GM10248 (cell line): ENCODE measurements around the gene PNO1.
"Not testable (repeated sequence)": the region's sequence is repeated elsewhere in the genome, so short reads cannot be mapped to it uniquely, and the experiment has no call there.

Source experiments
- CTCF ChIA-PET: fragments of 300-600 bp; sonication (Branson Sonifier 250); formaldehyde crosslinking; extraction: SDS; loops from one replicate; lab custom pipeline; 2021; ENCODE audit warnings: antibody characterized with exemption; lab: Yijun Ruan, JAX
- POLR2A ChIA-PET: fragments of 350-650 bp; sonication (Branson Sonifier 250); formaldehyde crosslinking; extraction: SDS; loops from one replicate; lab custom pipeline; 2020; ENCODE audit warnings: antibody characterized with exemption; lab: Yijun Ruan, JAX
- DNase-seq: peaks from one replicate; pipeline ENCODE4 v3.0.0; 2012; ENCODE audit errors: extremely low spot score
- CTCF ChIP-seq: IDR thresholded peaks from 2 replicates; pipeline ENCODE4 v1.5.1; 2012; ENCODE audit warnings: mild to moderate bottlenecking, low read depth; ENCODE audit errors: extremely low read depth, missing control alignments, control extremely low read depth

The PNO1 gene

GRCh38 chr2:68157402-68158133 lies at the start of gene PNO1:
Gene PNO1 (plus strand): TSS chr2:68157888. CDS start chr2:68157935, 47 bp downstream.
- POLR2A ChIA-PET = interaction anchor here (1.1 kb wide), 1 partner anchor 11 kb away, joined by 3 read pairs; no protein-coding TSS in a partner anchor
- peak; percentile 97 for DNase-seq
- no peak for TF ChIP-seq CTCF
- CTCF ChIA-PET = interaction anchor here (0.7 to 3.8 kb wide), 13 partner anchors 10 to 284 kb away, joined by 3 to 19 read pairs (median 4); no protein-coding TSS in a partner anchor

- POLR2A ChIA-PET = no interaction called here
Measured at GRCh38 chr2:68108120-68108519, 49.6 kb upstream of the PNO1 start.

GRCh38 chr2:68110102-68110501 lies 47.6 kb upstream of the PNO1 start:
- CTCF ChIA-PET = interaction anchor here (1.4 to 3.3 kb wide), 2 partner anchors 12 to 14 kb away, joined by 4 to 18 read pairs; no protein-coding TSS in a partner anchor
- POLR2A ChIA-PET = no interaction called here
- no peak for DNase-seq
- no peak for TF ChIP-seq CTCF

More at GRCh38 chr2:68108120-68108519, 49.6 kb upstream of the PNO1 start:
- no peak for DNase-seq
- CTCF ChIA-PET = interaction anchor here (0.8 to 3.3 kb wide), 7 partner anchors 8 to 240 kb away, joined by 3 to 18 read pairs (median 5); no protein-coding TSS in a partner anchor
- no peak for TF ChIP-seq CTCF

GRCh38 chr2:68115965-68116364 lies 41.7 kb upstream of the PNO1 start:
- POLR2A ChIA-PET = interaction anchor here (0.7 kb wide), 1 partner anchor 316 kb away, joined by 3 read pairs; no protein-coding TSS in a partner anchor
- CTCF ChIA-PET = interaction anchor here (0.6 to 1.6 kb wide), 9 partner anchors 8 to 326 kb away, joined by 3 to 4 read pairs (median 3); partner anchors contain the start of gene PNO1
- no peak for TF ChIP-seq CTCF
- DNase-seq = no peak

GRCh38 chr2:68117922-68118321 lies 39.8 kb upstream of the PNO1 start:
- POLR2A ChIA-PET, CTCF ChIA-PET, DNase-seq: not testable (repeated sequence)

- no peak for TF ChIP-seq CTCF
- CTCF ChIA-PET = interaction anchor here (1.1 kb wide), 1 partner anchor 198 kb away, joined by 3 read pairs; no protein-coding TSS in a partner anchor
- no peak for DNase-seq
- POLR2A ChIA-PET = no interaction called here
Measured at GRCh38 chr2:68118816-68119215, 38.9 kb upstream of the PNO1 start.

- ChIA-PET POLR2A (no interaction called here), CTCF (interaction anchor here (1.4 to 2.8 kb wide), 2 partner anchors 11 to 65 kb away, joined by 5 to 14 read pairs; no protein-coding TSS in a partner anchor)
- no peak for DNase-seq
- TF ChIP-seq CTCF = no peak
Measured at GRCh38 chr2:68119504-68119903, 38.2 kb upstream of the PNO1 start.
